GM12872 (cell line): Measurements from ENCODE around the gene KSR1.

Source experiments
- CTCF ChIP-seq: IDR thresholded peaks from 3 replicates; pipeline ENCODE4 v1.5.1; 2011; ENCODE audit warnings: low read depth, mild to moderate bottlenecking, low read length, moderate library complexity; ENCODE audit not compliant: insufficient read depth

KSR1 gene

GRCh38 chr17:27578718-27579085, 122.5 kb downstream of the KSR1 start:
- peak; percentile 31; the same call in 2 of the 3 replicates for TF ChIP-seq CTCF

- no peak for TF ChIP-seq CTCF
Measured at GRCh38 chr17:27579304-27579703, 123.1 kb downstream of the KSR1 start.

- TF ChIP-seq CTCF = no peak
Measured at GRCh38 chr17:27579897-27580321, 123.7 kb downstream of the KSR1 start.

- no peak for TF ChIP-seq CTCF
Measured at GRCh38 chr17:27581016-27581415, 124.8 kb downstream of the KSR1 start.

- no peak for TF ChIP-seq CTCF
Measured at GRCh38 chr17:27582696-27583095, 126.4 kb downstream of the KSR1 start.

GRCh38 chr17:27585153-27585681, 129.0 kb downstream of the KSR1 start:
- TF ChIP-seq CTCF = no peak

- TF ChIP-seq CTCF = no peak
Measured at GRCh38 chr17:27585792-27586191, 129.5 kb downstream of the KSR1 start.

- no peak for TF ChIP-seq CTCF
Measured at GRCh38 chr17:27586203-27586721, 130.0 kb downstream of the KSR1 start.
